Progenitor cell of endocrine pancreas (in vitro differentiated cells): Measurements from ENCODE around the gene SEPTIN8. TPM values are rescaled to one million over a fixed set of nuclear protein-coding genes. Genes with fewer than 3 reads are reported as not detected.

Experiments
- DNase-seq: peaks from one replicate; pipeline ENCODE4 v3.0.0; 2021; ENCODE audit warnings: low spot score; ENCODE audit not compliant: unreplicated experiment
- H3K27ac Mint-ChIP-seq: 2 replicates; pipeline ENCODE4 v1.8.0; 2021; ENCODE audit warnings: mild to moderate bottlenecking, moderate library complexity, mixed read lengths
- H3K27me3 Mint-ChIP-seq: 2 replicates; pipeline ENCODE4 v1.8.0; 2021; ENCODE audit warnings: mixed read lengths
- H3K36me3 Mint-ChIP-seq: 2 replicates; pipeline ENCODE4 v1.8.0; 2022; ENCODE audit warnings: mixed read lengths; ENCODE audit not compliant: insufficient read depth
- H3K4me1 Mint-ChIP-seq: 2 replicates; pipeline ENCODE4 v1.8.0; 2021; ENCODE audit warnings: low read depth, mixed read lengths
- H3K4me3 Mint-ChIP-seq: 2 replicates; pipeline ENCODE4 v1.8.0; 2021; ENCODE audit warnings: low read depth, mild to moderate bottlenecking, moderate library complexity, mixed read lengths
- H3K9me3 Mint-ChIP-seq: 2 replicates; pipeline ENCODE4 v1.8.0; 2021; ENCODE audit warnings: low read depth, mixed read lengths
- total RNA-seq: library from RNA; stranded (reverse); gene quantifications from 2 replicates; pipeline ENCODE4 v1.2.1, GENCODE V29; 2021
- TF ChIP-seq, protein P1 (sequence below): fragments of 200-600 bp; sonication (generic); IDR thresholded peaks from one replicate; pipeline ENCODE4 v1.5.0; 2021; ENCODE audit warnings: antibody characterized with exemption, mild to moderate bottlenecking; ENCODE audit not compliant: unreplicated experiment

Gene SEPTIN8
- total RNA-seq, 1 donor from 2014 or later = 67.2 TPM

GRCh38 chr5:132766806-132767055, 10.3 kb downstream of the SEPTIN8 start:
- no peak overlapping the region for H3K27ac Mint-ChIP-seq

DNA sequence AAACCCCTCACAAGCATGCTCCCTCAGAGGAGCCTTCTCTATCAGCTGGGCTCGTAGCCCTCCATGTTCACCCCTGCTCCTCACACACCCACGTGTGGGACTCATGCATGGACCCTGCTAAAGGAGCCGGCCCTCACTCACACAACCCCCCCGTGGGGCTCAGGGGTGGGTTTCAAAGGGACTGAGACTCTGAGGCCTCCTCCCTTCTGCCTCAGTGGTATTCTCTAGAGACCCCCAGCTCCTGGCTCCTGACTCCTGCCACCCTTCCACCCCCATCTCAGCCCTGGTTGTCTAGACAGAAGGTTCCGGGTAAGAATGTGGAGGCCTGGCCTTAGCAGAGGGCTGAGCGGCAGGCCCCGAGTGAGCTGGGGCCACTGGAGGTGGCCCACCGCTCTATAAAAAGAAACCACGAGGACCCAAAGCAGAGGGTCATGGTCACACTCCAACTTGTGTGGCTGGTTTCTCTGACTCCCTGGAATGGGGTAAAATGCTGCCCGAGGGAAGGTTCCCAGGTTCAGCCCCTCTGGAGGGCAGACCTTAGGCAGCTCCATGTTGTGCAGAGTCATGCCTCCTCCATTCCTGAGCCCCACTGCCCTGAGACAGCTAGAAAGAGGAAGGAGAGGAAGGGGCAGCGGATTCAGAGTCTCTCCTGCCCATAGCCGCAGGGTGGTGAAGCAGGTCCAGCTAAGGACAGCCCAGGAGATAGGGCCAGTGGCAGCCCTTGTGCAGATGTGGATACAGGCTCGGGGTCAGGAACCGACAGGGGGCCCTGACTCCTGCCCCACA, 10.8 kb downstream of the SEPTIN8 start:
- no peak for DNase-seq
- TF ChIP-seq, protein P1, sequence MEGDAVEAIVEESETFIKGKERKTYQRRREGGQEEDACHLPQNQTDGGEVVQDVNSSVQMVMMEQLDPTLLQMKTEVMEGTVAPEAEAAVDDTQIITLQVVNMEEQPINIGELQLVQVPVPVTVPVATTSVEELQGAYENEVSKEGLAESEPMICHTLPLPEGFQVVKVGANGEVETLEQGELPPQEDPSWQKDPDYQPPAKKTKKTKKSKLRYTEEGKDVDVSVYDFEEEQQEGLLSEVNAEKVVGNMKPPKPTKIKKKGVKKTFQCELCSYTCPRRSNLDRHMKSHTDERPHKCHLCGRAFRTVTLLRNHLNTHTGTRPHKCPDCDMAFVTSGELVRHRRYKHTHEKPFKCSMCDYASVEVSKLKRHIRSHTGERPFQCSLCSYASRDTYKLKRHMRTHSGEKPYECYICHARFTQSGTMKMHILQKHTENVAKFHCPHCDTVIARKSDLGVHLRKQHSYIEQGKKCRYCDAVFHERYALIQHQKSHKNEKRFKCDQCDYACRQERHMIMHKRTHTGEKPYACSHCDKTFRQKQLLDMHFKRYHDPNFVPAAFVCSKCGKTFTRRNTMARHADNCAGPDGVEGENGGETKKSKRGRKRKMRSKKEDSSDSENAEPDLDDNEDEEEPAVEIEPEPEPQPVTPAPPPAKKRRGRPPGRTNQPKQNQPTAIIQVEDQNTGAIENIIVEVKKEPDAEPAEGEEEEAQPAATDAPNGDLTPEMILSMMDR = no peak

More at GRCh38 chr5:132766806-132767055, 10.3 kb downstream of the SEPTIN8 start:
- peaks cover 1% of the 10 kb centered on the region for H3K4me1 Mint-ChIP-seq
- no peak for DNase-seq
- no peaks in the 10 kb centered on the region for H3K27me3 Mint-ChIP-seq
- TF ChIP-seq, protein P1 = no peak
- H3K9me3 Mint-ChIP-seq = no peaks in the 10 kb centered on the region
- peaks cover 9% of the 10 kb centered on the region for H3K36me3 Mint-ChIP-seq
- no peak overlapping the region for H3K4me3 Mint-ChIP-seq

DNA sequence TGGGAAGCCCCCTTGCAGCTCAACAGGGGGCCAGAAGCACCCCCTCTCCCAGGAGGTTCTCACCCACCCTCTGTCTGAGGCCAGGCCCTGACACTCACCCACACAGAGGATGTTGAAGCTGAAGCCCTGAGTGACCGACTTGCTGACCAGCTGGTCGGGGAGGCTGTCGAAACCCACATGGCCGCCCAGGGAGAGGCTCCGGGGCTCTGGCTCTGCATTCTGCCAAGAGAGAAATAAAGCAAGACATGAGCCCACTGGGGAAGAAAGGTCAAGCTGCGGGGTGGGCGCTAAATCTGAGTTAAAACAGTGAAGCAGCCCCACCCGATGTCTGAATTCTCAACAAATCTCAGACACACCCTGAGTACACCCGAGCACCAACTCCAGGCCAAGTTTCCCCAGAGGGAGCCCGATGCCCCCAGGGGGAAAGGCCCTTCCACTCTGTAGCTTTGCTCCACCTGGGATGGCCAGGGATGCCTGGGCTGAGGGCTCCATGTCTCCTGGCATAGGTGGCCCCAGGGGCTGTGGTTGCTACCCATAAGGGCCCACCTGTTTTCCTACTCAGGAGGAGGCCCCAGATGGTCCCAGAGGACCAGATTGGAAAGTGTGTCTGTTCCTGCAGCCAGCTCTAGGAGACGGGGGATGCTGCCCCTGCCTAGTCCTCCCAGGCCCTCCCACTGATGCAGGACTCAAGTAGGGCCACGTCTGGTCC, 11.6 kb downstream of the SEPTIN8 start:
- DNase-seq = no peak
- no peaks in the 10 kb centered on the region for H3K27me3 Mint-ChIP-seq
- no peaks in the 10 kb centered on the region for H3K9me3 Mint-ChIP-seq
- H3K4me3 Mint-ChIP-seq = no peak overlapping the region
- TF ChIP-seq, protein P1 = no peak
- no peak overlapping the region for H3K27ac Mint-ChIP-seq
- H3K36me3 Mint-ChIP-seq = peaks cover 11% of the 10 kb centered on the region
- no peaks in the 10 kb centered on the region for H3K4me1 Mint-ChIP-seq

More for the DNA sequence above, 10.8 kb downstream of the SEPTIN8 start:
- Mint-ChIP-seq H3K27me3 (no peaks in the 10 kb centered on the region), H3K9me3 (no peaks in the 10 kb centered on the region), H3K36me3 (peaks cover 9% of the 10 kb centered on the region), H3K27ac (no peak overlapping the region), H3K4me1 (no peaks in the 10 kb centered on the region), H3K4me3 (no peak overlapping the region)

DNA sequence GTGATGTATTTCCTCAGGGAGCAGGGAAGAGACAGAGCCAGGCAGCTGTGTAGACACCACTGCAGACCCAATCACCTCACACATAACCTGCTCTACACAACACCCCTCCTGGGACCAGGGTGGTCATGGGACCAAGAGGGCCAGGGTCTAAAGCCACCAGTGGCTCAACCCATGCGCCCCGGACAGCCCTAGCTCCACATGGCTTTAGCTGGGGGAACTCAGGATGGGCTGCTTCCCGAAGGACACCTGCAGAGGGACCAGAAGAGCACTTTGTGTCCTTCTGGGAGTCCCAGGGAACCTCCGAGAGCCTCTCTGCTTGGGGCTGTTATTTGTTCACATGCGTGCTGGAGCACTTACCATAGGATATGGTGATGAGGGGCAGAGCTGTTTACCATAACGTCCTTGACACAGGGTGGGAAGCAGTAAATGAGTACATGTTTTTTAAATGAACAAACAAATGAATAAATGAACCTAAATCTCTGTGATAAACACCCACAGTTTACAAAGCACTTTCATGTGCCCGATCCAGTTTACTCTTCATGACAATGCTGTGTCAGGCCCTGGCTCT, 12.3 kb downstream of the SEPTIN8 start:
- H3K4me1 Mint-ChIP-seq = no peaks in the 10 kb centered on the region

GRCh38 chr5:132764051-132764450, 13.0 kb downstream of the SEPTIN8 start:
- H3K4me3 Mint-ChIP-seq = no peak overlapping the region
- H3K4me1 Mint-ChIP-seq = no peaks in the 10 kb centered on the region
- no peaks in the 10 kb centered on the region for H3K27me3 Mint-ChIP-seq
- no peak for DNase-seq
- peaks cover 12% of the 10 kb centered on the region for H3K36me3 Mint-ChIP-seq
- TF ChIP-seq, protein P1 = no peak
- no peaks in the 10 kb centered on the region for H3K9me3 Mint-ChIP-seq
- no peak overlapping the region for H3K27ac Mint-ChIP-seq

More for the DNA sequence above, 12.3 kb downstream of the SEPTIN8 start:
- Mint-ChIP-seq H3K27me3 (no peaks in the 10 kb centered on the region), H3K27ac (no peak overlapping the region), H3K36me3 (peaks cover 12% of the 10 kb centered on the region), H3K4me3 (no peak overlapping the region), H3K9me3 (no peaks in the 10 kb centered on the region)
- no peak for DNase-seq
- TF ChIP-seq, protein P1 = no peak
